HG03095 (cell line): ENCODE data around the gene METTL16.

ENCODE experiments used
- ATAC-seq: cut with Tn5 transposase; IDR thresholded peaks from one replicate; pipeline ENCODE4 v1.9.1; 2021; ENCODE audit warnings: moderate library complexity; ENCODE audit not compliant: unreplicated experiment

Gene METTL16

DNA sequence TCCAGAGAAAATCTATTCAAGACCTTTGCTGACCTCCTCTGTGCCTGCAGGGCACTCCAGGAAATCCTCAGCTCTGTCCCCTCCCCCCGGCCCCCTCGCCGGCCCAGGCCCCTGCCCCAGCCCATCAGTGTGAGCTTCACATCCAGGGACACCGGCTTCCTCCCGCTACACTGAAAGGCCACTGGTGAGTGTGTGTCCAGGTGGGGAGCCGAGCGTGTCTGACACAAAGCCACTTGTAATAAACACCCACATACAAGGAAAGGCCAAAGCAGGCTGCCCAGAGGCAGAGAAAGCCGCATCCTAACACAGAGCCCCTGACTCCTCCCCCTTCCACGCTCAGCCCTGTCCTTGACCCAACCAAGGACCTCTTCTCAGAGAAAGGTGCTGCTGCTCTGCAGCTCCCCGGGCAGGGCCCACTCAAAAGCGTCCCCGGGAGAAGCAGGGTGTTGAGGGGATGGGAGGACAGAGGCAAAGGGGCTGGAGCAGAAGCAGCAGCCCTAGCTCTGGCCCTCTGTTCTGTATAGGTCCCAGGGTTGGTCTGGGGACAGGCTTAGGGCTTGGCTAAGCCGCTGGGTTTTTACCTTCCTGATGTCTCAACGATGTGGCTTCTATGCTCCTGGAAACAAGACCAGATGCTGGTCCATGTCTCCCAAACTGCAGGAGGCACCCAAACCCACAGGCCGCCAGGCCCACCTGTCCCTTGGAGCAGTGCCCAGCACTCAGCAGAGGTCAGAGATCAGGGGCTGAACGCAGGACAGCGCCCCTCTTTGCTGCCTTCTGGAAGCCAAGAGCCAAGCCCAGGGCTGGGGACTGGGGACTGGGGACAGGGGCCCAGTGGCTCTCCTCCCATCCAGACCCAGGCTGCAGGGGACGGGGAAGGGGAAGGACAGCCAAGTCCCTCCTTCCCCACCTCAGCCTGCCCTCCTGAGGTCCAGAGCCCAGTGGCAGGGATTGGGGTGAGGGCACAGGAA is 126.2 kb downstream of the METTL16 start:
- no peak for ATAC-seq

DNA sequence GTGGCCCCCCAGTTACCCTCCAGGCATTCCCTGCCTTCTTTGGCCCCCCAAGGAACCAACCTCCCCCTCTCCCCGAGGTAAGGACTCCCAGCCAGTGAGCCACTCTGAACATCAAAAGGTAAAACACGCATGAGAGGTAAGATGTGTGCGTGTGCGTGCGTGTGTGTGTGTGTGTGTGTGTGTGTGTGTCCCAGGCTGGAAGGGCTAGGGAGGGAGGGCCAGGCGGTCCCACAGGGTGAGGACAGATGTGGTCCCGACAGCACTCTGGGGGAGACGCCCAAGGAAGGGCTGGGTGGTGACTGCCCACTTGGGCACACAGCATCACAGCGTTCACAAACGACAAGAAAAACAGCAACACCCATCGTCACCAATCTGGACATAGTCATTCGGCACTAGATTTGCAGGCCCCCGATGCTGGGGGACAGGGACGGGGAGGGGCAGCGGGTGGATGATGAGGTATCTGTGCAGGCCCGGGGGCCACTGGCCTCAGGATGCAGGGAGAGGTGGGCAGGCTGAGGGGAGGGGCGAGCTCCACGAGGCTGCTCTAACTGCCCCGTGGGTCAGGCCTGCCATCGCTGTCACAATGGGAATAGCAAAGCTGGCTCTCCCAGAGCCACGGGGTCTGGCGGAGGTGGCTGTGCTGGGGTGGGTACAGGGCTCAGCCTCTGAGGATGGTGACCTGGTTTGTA is 127.1 kb downstream of the METTL16 start:
- no peak for ATAC-seq

DNA sequence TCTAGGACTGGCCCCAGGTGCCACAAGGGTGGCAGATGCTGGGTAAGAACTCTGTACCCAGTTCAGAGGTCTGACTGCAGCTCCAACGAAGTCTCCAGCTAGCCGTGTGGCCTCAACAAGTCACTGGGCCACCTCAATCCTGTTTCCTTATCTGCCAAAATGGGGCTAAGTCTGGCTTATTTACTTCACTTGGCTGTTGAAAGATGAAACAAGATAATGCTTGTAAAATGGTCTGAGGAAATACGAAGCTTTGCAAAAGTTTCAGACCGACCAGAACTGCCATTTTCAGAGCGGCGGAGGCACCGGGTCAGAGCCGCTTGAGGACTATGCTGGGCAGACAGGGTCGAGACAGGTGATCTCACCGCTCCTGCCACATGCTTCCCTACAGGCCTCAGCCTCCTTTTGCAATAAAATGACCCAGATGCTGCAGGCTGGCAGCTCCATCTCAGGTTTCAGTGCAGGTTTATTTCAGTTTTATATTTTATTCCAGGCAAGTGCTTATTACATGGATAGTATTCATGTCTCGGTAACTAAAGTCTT is 128.0 kb downstream of the METTL16 start:
- no peak for ATAC-seq

DNA sequence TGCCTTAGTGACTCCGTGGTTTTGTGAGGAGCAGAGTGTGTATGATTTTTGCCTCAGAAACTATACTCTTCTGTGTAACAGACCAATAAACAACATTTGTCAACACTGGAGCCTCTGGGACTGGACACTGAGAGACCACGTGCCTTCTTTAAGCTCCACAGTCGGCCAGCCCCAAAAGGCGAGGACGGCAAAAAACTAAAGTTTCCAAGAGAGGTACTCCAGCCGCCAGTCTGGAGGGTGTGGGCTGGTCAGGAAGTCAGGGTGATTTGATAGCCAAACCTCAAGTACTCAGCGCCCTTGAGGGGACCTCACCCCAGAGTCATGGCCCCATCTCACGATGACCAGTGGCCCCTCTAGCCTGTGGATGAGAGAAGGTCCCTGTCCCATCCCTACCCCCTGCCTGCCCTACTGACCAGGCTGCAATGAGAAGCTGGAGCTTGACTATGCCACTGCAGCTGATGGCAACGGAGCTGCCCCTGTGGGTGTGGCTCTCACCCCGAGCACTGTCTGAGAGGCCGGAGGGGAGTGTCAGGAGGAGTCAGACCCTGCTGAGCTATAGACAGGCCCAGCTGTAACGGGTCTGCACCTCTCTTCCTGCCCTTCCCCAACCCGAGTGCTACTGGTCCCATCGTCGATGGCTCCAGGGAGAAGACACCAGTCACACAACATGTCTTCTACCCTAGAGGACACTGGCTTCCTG is 130.6 kb downstream of the METTL16 start:
- ATAC-seq, result no peak

DNA sequence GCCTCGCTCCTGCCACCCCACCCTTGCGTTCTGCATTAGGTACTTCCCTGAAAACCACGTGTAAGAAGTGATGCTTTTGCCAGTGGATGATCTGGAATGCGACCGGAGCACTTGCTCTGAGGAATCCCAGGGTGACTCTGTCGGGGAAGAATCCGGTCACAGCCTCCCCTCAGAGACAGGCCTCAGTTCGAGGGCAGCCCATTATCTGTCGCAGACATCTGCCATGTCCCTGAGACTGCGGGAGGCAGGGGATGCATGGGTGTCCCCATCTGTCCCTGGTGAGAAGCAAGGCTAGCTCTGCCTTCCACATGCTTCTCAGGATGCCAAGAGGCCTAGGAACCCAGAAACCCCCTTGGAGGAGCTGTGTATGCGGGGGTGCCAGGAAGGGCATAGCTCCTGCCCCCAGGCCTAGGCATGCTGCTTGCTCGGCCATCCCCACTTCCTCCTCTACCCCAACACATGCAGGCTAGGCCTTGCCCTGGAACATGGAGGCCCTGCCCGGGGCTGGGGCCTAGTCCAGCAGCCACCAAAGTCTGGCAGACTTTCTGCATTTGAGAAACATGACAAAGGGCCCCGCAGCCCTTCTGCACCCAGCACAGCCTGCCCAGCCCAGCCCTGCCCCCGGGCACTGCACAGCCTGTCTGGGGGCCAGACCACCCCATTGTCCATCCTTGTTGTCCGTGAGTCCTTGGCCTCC is 131.3 kb downstream of the METTL16 start:
- ATAC-seq, result no peak

DNA sequence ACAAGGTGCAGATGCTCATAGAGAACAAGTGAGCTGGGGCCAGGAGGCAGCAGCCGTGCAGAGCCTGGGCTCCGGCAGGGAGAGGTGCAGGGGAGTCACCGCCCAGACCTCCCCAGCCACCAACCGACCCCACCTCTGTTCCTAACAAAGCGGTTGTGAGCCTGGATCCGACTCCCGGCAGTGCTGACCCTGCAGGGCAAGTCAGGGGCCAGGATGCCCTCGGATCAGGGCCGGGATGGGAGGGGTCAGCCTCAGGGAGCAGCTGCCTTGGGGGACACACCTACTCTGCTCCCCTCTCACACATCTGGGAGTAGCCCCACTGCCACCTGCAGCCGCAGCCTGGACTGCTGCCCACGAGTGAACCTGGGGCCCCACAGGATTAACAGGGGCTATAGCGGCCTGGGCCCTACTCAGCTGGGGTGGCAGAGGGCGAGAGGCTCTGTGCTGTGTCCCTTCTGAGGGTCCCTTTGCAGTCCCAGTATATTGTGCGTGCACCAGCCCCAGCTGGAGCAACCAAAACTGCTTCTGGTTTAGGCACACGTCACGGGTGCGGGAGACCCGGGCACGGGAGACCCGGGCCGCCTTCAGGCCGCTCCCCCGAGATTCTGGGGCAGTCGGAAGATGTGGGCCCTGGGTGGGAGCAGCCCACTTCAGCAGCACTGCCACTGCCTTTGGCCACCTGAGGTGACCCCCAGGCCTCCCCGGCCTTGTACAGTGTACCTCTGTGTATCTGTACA is 132.0 kb downstream of the METTL16 start:
- no peak for ATAC-seq

DNA sequence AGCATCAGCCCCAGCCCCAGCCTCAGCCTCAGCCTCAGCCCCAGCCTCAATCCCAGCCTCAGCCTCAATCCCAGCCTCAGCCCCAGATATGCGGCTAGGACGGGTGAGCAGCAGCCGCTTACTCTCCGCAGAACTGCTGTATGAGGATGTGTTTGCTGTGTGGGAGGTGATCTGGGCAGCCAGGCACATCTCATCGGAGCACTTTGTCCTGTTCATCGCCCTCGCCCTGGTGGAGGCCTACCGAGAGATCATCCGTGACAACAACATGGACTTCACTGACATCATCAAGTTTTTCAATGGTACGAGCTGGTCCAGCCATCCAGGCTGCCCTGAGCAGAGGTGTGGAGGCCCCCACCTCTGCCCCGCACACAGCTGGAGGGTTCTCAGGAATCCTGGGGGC is 132.8 kb downstream of the METTL16 start:
- no peak for ATAC-seq

DNA sequence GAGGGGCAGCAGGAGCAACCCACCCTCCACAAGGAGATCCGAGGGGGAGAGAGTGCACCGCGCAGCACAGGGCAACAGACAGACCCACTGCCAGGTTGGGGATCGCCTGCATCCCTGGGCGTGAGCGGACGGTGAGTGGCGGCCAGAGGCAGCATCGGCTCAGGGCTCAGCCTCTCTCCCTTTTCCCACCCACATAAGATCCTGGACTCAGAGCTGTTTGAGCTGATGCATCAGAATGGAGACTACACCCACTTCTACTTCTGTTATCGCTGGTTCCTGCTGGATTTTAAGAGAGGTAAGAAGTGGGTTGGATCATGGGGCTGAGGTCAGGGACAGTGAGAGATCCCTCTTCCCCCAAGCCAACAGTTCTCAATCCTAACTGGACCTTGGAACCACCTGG is 134.0 kb downstream of the METTL16 start:
- ATAC-seq, result no peak

DNA sequence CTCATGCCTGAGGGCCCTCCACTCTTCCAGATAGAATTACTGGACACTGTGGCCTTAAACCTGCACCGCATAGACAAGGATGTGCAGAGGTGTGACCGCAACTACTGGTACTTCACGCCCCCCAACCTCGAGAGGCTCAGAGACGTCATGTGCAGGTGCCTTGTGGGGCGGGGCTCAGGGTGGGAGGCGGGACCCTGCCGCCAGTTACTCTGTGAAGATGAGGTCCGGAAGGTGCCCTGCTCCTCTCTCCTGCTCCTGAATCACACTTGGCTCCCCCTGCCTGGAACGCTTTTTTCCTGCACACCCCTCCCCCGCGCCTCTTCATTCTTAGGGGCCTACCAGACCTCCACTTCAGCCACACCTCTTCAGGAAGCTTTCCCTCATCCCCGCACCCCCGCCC is 135.6 kb downstream of the METTL16 start:
- ATAC-seq, result no peak

DNA sequence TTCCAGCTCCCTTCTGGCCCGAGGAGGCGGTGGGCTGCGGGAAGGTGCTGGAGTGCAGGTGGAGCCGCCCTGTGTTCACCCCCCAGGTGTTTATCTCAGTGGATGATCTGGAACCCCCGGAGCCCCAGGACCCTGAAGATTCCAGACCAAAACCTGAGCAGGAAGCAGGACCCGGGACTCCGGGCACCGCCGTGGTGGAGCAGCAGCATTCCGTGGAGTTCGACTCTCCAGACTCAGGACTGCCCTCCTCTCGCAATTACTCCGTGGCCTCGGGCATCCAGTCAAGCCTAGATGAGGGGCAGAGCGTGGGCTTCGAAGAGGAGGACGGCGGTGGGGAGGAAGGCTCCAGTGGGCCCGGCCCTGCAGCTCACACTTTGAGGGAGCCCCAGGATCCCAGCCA is 136.3 kb downstream of the METTL16 start:
- no peak for ATAC-seq

DNA sequence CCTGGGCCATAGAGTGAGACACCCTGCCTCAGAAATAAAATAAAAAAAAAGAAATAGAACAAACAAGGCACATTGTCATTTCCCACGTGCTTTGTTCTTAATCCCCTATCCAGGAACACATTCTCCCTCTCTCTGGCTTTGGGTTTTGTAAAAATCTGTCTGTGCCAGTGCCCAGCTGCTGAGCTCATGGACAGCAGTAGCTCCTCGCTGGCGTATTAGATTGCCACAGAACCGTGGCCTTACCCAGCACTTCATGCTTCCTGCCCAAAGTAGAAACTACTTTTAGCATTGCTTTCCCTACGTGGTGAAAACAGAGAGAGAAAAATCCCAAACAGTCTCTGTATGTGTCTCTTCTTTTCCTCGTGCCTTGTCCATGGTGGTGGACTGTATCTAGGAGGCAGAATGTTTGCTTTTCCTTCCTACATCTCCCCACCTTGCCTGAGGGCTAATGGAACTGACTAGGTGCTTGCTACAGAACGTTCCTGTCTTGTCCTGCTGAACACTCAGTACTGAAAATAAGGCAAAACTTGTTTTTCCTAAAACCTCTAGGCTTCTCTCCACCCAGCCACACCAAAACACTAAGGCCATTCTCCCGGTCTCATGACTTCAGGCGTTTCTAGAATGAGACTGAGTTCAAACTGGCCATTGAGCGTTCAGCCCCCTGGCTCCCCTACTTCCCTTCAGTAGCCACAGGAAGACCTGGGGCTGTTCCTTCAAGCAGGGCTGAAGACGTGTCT is 137.0 kb downstream of the METTL16 start:
- no peak for ATAC-seq

DNA sequence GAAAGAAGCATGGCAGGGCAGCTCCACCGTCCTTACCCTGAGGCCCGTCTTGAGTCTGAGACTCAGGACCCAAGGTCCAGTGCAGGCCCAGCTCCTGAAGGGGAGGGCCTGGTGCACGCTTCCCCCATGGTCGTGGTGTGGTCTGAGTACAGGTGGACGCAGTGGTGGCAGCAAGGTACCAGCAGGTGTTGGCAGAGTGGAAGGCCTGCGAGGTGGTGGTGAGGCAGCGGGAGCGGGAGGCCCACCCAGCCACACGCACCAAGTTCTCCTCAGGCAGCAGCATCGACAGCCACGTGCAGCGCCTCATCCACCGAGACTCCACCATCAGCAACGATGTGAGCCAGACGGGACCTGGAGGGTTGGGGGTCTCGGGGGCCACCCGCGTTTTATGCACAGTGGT is 138.5 kb downstream of the METTL16 start:
- ATAC-seq, result no peak

DNA sequence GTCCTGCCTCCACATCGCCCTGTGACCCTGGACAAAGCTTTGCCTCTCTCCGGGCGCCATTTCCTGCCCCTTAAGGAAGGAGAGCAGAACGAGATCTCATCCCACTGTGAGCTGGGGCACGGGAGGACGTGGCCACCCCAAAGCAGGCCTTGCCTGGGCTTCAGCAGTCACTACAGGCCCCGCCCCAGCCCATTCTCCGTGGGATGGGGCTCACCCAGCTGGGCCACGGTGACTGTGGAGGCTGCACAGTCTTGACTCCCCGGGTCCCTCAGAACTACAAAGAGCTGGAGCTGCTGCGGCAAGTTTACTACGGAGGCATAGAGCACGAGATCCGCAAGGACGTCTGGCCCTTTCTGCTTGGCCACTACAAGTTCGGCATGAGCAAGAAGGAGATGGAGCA is 139.0 kb downstream of the METTL16 start:
- no peak for ATAC-seq

DNA sequence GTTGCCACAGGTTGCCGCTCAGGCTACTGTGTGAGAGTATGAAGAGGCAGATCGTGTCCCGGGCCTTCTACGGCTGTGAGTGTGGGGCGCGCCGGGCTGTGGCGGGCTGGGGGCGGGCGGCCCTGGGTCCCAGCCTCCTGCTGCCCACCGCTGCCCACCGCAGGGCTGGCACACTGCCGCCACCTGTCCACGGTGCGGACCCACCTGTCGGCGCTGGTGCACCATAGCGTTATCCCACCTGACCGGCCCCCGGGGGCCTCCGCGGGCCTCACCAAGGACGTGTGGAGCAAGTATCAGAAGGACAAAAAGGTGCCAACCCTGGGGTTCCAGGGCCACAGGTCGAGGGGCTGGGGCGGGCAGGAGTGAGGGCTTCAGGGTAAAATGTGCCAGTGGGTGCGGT is 139.5 kb downstream of the METTL16 start:
- ATAC-seq, result no peak

DNA sequence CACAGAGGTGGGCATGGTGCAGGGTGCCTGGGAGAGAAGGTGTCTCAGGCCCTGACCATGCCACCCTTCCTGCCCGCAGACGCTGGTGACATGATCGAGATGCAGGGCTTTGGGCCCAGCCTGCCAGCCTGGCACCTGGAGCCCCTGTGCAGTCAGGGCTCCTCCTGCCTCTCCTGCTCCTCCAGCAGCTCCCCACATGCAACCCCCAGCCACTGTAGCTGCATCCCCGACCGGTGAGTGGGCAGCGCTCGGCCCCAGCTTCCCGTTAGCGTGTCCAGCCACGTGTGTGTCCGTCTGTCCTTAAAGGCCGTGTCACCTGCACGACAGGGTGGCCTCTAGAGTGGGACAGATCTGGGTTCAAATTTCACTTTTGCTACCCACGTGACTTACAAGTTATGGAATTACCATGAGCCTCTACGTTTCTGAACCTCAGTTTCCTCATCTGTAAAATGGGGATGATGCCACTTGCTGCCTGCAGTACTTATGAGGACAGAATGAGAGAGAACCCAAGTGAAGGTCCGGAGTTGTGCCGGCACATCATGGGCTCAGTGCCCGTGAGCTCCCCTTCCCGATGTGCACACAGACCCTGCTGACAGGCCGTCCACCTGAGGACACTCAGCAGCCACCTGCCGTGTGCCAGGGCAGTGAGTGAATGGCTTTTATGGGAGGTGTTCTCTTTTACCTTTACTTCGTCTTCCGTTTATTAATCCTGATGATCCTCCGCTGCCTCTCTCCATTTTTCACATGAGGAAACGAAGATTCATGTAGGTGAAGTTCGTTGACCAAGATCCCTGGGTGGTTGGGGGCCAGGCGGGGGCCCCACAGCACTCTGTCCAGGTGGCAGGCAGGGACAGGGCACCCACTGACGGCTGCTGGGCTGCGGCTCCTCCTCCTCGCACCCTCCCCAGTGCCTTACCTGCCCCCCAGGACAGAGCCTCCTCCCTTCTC is 140.2 kb downstream of the METTL16 start:
- no peak for ATAC-seq

DNA sequence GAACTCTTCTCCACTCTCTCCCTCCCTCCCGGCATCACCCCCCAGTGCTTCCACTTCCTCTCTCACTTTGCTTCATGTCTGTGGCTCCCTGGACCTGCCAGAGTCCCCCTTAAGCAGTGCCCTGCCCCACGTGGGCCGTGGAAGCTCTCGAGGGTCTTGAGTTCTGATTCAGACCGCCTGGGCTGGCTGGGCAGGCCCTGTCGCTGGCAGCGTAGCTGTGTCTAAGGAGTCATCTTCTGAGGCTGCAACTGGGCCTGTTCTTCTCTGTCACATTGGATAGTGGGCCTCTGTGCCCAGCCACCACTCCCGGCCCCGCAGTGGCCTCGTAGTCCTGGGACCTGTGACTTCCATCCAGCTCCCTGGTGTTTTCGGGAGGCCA is 141.5 kb downstream of the METTL16 start:
- no peak for ATAC-seq

DNA sequence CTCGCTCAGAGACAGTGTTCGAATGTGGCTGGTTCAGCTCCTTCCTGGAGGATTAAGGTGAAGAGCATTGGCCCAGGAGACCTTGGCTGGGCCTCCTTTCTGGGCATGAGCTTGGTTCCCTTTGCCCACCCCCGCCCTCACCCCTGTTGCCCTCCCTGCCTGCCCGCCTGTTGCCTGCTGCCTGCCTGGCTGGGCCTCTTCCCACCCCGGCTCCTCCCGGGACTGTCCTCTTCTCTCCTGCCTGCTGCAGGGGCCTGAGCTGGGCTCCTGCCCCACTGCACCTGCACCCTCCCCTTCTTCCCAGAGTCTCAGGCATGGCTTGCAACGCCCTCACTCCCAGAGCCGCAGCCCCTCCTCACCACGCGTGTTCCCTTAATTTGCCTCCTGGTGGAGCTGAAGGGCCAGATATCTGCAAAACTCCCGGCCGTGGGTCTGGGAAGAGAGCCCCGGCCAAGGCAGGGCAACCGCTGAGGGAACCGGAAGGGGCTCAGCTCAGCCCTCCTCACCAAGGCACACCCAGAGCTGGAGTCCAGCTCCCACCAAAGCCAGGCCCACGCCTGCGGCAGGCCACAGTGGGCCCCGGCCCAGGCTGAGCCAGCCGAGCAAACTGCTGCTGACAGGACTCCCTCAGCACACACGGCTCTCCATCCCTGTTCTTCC is 142.0 kb downstream of the METTL16 start:
- ATAC-seq, result no peak

DNA sequence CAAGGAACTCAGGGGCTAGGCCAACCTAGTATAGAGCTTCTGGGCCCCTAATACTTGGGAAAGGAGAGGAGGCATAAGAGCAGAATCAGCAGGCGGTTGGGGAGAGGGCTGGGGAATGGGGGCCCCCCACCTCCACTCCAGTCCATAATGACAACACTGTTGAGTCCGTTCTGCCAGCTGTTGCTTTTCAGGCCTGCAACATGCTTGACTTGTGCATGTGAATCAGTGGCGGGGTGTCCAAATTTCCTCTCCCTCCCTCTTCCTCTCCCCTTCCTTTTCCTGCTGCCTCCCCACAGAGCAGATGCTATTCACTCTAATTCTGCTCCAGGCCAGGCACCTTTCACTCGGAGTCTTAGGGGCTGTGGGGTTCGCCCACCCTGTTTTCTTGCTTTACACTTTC is 142.6 kb downstream of the METTL16 start:
- ATAC-seq, result no peak
